Activated naive CD4-positive, alpha-beta T cell treated with anti-CD3 and anti-CD28 coated beads, Interleukin-2, amount 50 U/mL, for 24 hours (primary cell): Measurements from ENCODE around the gene GREM2.

Source experiments
- H3K27ac Mint-ChIP-seq: one replicate; pipeline ENCODE4 v1.8.0; 2021; ENCODE audit warnings: mild to moderate bottlenecking, mixed read lengths
- H3K27me3 Mint-ChIP-seq: one replicate; pipeline ENCODE4 v1.8.0; 2021; ENCODE audit warnings: mixed read lengths
- H3K36me3 Mint-ChIP-seq: one replicate; pipeline ENCODE4 v1.8.0; 2021; ENCODE audit warnings: mixed read lengths
- H3K4me1 Mint-ChIP-seq: one replicate; pipeline ENCODE4 v1.8.0; 2021; ENCODE audit warnings: mixed read lengths
- H3K4me3 Mint-ChIP-seq: one replicate; pipeline ENCODE4 v1.8.0; 2021; ENCODE audit warnings: mild to moderate bottlenecking, mixed read lengths
- H3K9me3 Mint-ChIP-seq: one replicate; pipeline ENCODE4 v1.8.0; 2021; ENCODE audit warnings: mixed read lengths

The GREM2 gene

GRCh38 chr1:240468656-240469055 is 143.3 kb downstream of the GREM2 start:
- Mint-ChIP-seq H3K9me3 (no peaks in the 10 kb centered on the region), H3K4me1 (peaks cover 9% of the 10 kb centered on the region), H3K27ac (no peak overlapping the region), H3K36me3 (no peaks in the 10 kb centered on the region), H3K27me3 (peaks cover 2% of the 10 kb centered on the region), H3K4me3 (no peak overlapping the region)

GRCh38 chr1:240467895-240468294 is 144.1 kb downstream of the GREM2 start:
- no peak overlapping the region for H3K4me3 Mint-ChIP-seq
- peaks cover 9% of the 10 kb centered on the region for H3K4me1 Mint-ChIP-seq
- peaks cover 2% of the 10 kb centered on the region for H3K27me3 Mint-ChIP-seq
- no peak overlapping the region for H3K27ac Mint-ChIP-seq
- H3K9me3 Mint-ChIP-seq = no peaks in the 10 kb centered on the region
- H3K36me3 Mint-ChIP-seq = no peaks in the 10 kb centered on the region

GRCh38 chr1:240466509-240466908 is 145.4 kb downstream of the GREM2 start:
- H3K27me3 Mint-ChIP-seq = no peaks in the 10 kb centered on the region
- H3K9me3 Mint-ChIP-seq = no peaks in the 10 kb centered on the region
- no peak overlapping the region for H3K27ac Mint-ChIP-seq
- no peaks in the 10 kb centered on the region for H3K36me3 Mint-ChIP-seq
- no peak overlapping the region for H3K4me3 Mint-ChIP-seq
- H3K4me1 Mint-ChIP-seq = peaks cover 9% of the 10 kb centered on the region

GRCh38 chr1:240465531-240465940 is 146.4 kb downstream of the GREM2 start:
- H3K27me3 Mint-ChIP-seq = no peaks in the 10 kb centered on the region
- H3K36me3 Mint-ChIP-seq = no peaks in the 10 kb centered on the region
- H3K4me3 Mint-ChIP-seq = no peak overlapping the region
- peaks cover 9% of the 10 kb centered on the region for H3K4me1 Mint-ChIP-seq
- H3K9me3 Mint-ChIP-seq = no peaks in the 10 kb centered on the region
- H3K27ac Mint-ChIP-seq = no peak overlapping the region

GRCh38 chr1:240464099-240464498 is 147.9 kb downstream of the GREM2 start:
- H3K27me3 Mint-ChIP-seq = no peaks in the 10 kb centered on the region
- H3K27ac Mint-ChIP-seq = no peak overlapping the region
- no peaks in the 10 kb centered on the region for H3K9me3 Mint-ChIP-seq
- H3K36me3 Mint-ChIP-seq = no peaks in the 10 kb centered on the region
- H3K4me1 Mint-ChIP-seq = peaks cover 9% of the 10 kb centered on the region
- H3K4me3 Mint-ChIP-seq = no peak overlapping the region

- Mint-ChIP-seq H3K4me1 (peaks cover 9% of the 10 kb centered on the region), H3K9me3 (no peaks in the 10 kb centered on the region), H3K27me3 (no peaks in the 10 kb centered on the region), H3K4me3 (no peak overlapping the region), H3K27ac (no peak overlapping the region), H3K36me3 (no peaks in the 10 kb centered on the region)
Observed at GRCh38 chr1:240462766-240463395, 149.1 kb downstream of the GREM2 start.

- H3K4me3 Mint-ChIP-seq = no peak overlapping the region
- no peak overlapping the region for H3K27ac Mint-ChIP-seq
- peaks cover 9% of the 10 kb centered on the region for H3K4me1 Mint-ChIP-seq
- H3K36me3 Mint-ChIP-seq = no peaks in the 10 kb centered on the region
- H3K9me3 Mint-ChIP-seq = no peaks in the 10 kb centered on the region
- no peaks in the 10 kb centered on the region for H3K27me3 Mint-ChIP-seq
Observed at GRCh38 chr1:240462277-240462676, 149.7 kb downstream of the GREM2 start.

- H3K9me3 Mint-ChIP-seq = no peaks in the 10 kb centered on the region
- H3K4me1 Mint-ChIP-seq = no peaks in the 10 kb centered on the region
Observed at GRCh38 chr1:240457203-240457602, 154.8 kb downstream of the GREM2 start.

GRCh38 chr1:240455228-240455821 is 156.6 kb downstream of the GREM2 start:
- H3K36me3 Mint-ChIP-seq = no peaks in the 10 kb centered on the region
- H3K9me3 Mint-ChIP-seq = no peaks in the 10 kb centered on the region
- no peak overlapping the region for H3K27ac Mint-ChIP-seq
- H3K4me1 Mint-ChIP-seq = no peaks in the 10 kb centered on the region
- H3K27me3 Mint-ChIP-seq = no peaks in the 10 kb centered on the region
- H3K4me3 Mint-ChIP-seq = no peak overlapping the region

More at GRCh38 chr1:240457203-240457602, 154.8 kb downstream of the GREM2 start:
- Mint-ChIP-seq H3K27me3 (no peaks in the 10 kb centered on the region), H3K4me3 (no peak overlapping the region), H3K27ac (no peak overlapping the region), H3K36me3 (no peaks in the 10 kb centered on the region)

- Mint-ChIP-seq H3K27me3 (no peaks in the 10 kb centered on the region), H3K9me3 (no peaks in the 10 kb centered on the region), H3K27ac (no peak overlapping the region), H3K4me1 (no peaks in the 10 kb centered on the region), H3K36me3 (no peaks in the 10 kb centered on the region), H3K4me3 (no peak overlapping the region)
Observed at GRCh38 chr1:240445369-240445768, 166.6 kb downstream of the GREM2 start.

- Mint-ChIP-seq H3K27ac (no peak overlapping the region), H3K36me3 (no peaks in the 10 kb centered on the region), H3K27me3 (peaks cover 1% of the 10 kb centered on the region), H3K9me3 (no peaks in the 10 kb centered on the region), H3K4me3 (no peak overlapping the region), H3K4me1 (no peaks in the 10 kb centered on the region)
Observed at GRCh38 chr1:240441669-240442068, 170.3 kb downstream of the GREM2 start.
